Measurements from ENCODE around the gene DNAH17. TPM values are rescaled to one million over a fixed set of nuclear protein-coding genes. Genes with fewer than 3 reads are reported as not detected.

The DNAH17 gene
- polyA plus RNA-seq, 3 donors: 0.01 to 0.51 (median 0.11) TPM

DNA sequence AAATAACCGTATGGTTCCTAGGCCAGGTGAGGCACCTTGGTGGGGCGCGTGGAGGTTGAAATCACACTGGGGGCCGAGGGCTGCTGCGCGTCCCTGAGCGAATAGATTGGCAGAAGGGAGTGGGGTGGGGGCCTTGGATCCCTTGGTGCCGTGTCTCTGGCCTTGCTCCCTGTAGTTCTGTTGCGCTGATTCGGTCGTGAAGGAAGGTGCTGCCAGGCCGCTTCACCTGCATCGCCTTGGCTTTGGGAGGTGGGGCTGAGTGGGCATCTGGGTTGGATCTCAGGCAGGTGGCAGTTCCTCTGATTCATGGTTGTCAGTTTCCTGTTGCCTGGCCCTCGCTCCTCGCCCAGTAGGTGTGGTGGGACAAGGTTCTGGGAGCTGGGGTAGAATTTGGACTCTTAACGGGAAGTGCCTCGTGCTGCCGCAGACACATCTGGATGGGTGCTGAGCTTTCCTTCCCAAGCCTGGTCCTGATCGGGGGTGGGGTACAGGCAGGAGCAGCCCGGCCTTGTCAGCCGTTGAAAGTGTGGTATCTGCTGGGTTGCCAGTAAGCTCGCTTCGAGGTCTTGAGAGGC lies 168.6 kb downstream of the DNAH17 start:
- intact Hi-C loops (cut with micrococcal nuclease): loop anchor here in 1 of 2 donors (5.0 kb wide), 1 partner anchor 46 kb away; the partner anchor contains the start of gene SOCS3
- Histone ChIP-seq H3K79me2 (ENCODE audit: insufficient read depth, low read length) (peaks cover 86% of the 10 kb centered on the region), H2AFZ (ENCODE audit: insufficient read depth, low read depth, low read length, poor library complexity, severe bottlenecking) (no peak overlapping the region), H3K9me3 (replicated peaks in 1 of 2; ENCODE audit: control insufficient read depth in 1 of 2, insufficient read depth in 1 of 2, low read length in 2 of 2) (no peaks in the 10 kb centered on the region), H3K4me1 (ENCODE audit: control insufficient read depth in 1 of 2, insufficient read depth in 2 of 2, low read length in 2 of 2) (peaks cover 22 to 27% of the 10 kb centered on the region in 2 donors), H3K27me3 (ENCODE audit: control insufficient read depth in 2 of 2, insufficient read depth in 2 of 2, low read length in 2 of 2) (no peaks in the 10 kb centered on the region), H3K4me2 (replicated peaks; ENCODE audit: extremely low read depth, low read length, poor library complexity, severe bottlenecking) (no peak overlapping the region), H4K20me1 (ENCODE audit: insufficient read depth, low read length) (peaks cover 46% of the 10 kb centered on the region), H3K36me3 (replicated peaks in 1 of 2; ENCODE audit: control insufficient read depth in 1 of 2, insufficient read depth in 2 of 2, low read length in 2 of 2) (peaks cover 59 to 69% of the 10 kb centered on the region in 2 donors), H3K4me3 (replicated peaks in 1 of 3; ENCODE audit: low read depth in 2 of 3, low read length in 3 of 3) (no peak overlapping the region), H3K27ac (ENCODE audit: low read depth in 1 of 2, low read length in 2 of 2) (peak overlapping the region in 1 of 2 donors; percentile 38), H3K9ac (ENCODE audit: insufficient read depth, low read length, poor library complexity, severe bottlenecking) (no peak overlapping the region)
- H3K4me3 Mint-ChIP-seq: no peak overlapping the region
- TF ChIP-seq, protein P1, sequence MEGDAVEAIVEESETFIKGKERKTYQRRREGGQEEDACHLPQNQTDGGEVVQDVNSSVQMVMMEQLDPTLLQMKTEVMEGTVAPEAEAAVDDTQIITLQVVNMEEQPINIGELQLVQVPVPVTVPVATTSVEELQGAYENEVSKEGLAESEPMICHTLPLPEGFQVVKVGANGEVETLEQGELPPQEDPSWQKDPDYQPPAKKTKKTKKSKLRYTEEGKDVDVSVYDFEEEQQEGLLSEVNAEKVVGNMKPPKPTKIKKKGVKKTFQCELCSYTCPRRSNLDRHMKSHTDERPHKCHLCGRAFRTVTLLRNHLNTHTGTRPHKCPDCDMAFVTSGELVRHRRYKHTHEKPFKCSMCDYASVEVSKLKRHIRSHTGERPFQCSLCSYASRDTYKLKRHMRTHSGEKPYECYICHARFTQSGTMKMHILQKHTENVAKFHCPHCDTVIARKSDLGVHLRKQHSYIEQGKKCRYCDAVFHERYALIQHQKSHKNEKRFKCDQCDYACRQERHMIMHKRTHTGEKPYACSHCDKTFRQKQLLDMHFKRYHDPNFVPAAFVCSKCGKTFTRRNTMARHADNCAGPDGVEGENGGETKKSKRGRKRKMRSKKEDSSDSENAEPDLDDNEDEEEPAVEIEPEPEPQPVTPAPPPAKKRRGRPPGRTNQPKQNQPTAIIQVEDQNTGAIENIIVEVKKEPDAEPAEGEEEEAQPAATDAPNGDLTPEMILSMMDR (IDR thresholded peaks at IDR 0.05): no peak
- H3K27ac Mint-ChIP-seq: peak overlapping the region in 6 of 7 donors; percentile 64 to 90 (median 70)
- 96% methylated on average over 21 of the region's 23 CpGs for WGBS (ENCODE audit: insufficient coverage)
- H3K9me3 Mint-ChIP-seq: peaks cover 0 to 2% (median 0%) of the 10 kb centered on the region in 7 donors
- peaks cover 79 to 95% of the 10 kb centered on the region in 2 donors for H3K36me3 Mint-ChIP-seq
- peaks cover 43% of the 10 kb centered on the region for H3K4me1 Mint-ChIP-seq
- peaks cover 0 to under 1% (median 0%) of the 10 kb centered on the region in 3 donors for H3K27me3 Mint-ChIP-seq (ENCODE audit: low read depth in 3 of 3)
- DNase-seq: no peak

DNA sequence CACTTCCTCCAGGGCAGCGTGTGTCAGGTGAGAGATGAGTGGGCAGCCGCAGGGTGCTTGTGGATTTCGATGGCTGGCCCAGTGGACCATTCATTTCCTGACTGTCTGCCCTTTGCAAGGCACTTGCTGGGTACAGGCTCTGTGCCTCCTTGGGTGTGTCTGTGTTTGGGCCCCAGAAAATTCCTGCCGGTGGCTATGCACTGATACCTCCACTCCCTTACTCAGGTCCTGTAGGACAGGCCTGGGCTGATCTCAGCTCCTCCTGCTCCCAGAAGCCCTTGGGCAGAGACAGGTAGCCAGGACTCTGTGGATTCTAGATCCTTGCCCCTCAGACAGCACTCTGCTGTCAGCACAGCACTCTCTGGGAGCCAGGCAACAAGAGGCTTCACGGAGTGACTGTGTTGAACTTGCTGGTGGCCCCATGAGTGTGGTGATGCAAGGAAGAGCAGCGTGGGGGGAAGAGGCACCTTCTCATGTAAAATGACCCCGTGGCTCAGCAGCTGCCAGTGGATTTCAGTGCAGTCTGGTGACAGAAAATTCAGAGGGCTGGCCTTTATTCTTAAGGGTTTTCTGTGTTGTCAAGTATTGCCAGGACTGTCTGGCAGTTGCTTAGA lies 169.7 kb downstream of the DNAH17 start:
- Histone ChIP-seq H3K9me3 (replicated peaks in 1 of 2; ENCODE audit: control insufficient read depth in 1 of 2, insufficient read depth in 1 of 2, low read length in 2 of 2) (no peaks in the 10 kb centered on the region), H3K4me1 (ENCODE audit: control insufficient read depth in 1 of 2, insufficient read depth in 2 of 2, low read length in 2 of 2) (peaks cover 12 to 16% of the 10 kb centered on the region in 2 donors), H3K27me3 (ENCODE audit: control insufficient read depth in 2 of 2, insufficient read depth in 2 of 2, low read length in 2 of 2) (no peaks in the 10 kb centered on the region), H3K4me2 (replicated peaks; ENCODE audit: extremely low read depth, low read length, poor library complexity, severe bottlenecking) (no peak overlapping the region), H3K4me3 (replicated peaks in 1 of 3; ENCODE audit: low read depth in 2 of 3, low read length in 3 of 3) (no peak overlapping the region), H2AFZ (ENCODE audit: insufficient read depth, low read depth, low read length, poor library complexity, severe bottlenecking) (no peak overlapping the region), H3K36me3 (replicated peaks in 1 of 2; ENCODE audit: control insufficient read depth in 1 of 2, insufficient read depth in 2 of 2, low read length in 2 of 2) (peaks cover 69 to 79% of the 10 kb centered on the region in 2 donors), H3K79me2 (ENCODE audit: insufficient read depth, low read length) (peaks cover 93% of the 10 kb centered on the region), H3K9ac (ENCODE audit: insufficient read depth, low read length, poor library complexity, severe bottlenecking) (no peak overlapping the region), H3K27ac (ENCODE audit: low read depth in 1 of 2, low read length in 2 of 2) (peak overlapping the region in 1 of 2 donors; percentile 58), H4K20me1 (ENCODE audit: insufficient read depth, low read length) (peaks cover 57% of the 10 kb centered on the region)
- DNase-seq: no peak
- Mint-ChIP-seq H3K4me3 (no peak overlapping the region), H3K27me3 (ENCODE audit: low read depth in 3 of 3) (peaks cover 0 to 2% (median 0%) of the 10 kb centered on the region in 3 donors), H3K4me1 (peaks cover 32% of the 10 kb centered on the region), H3K36me3 (peaks cover 81 to 96% of the 10 kb centered on the region in 2 donors), H3K27ac (peak overlapping the region in 3 of 7 donors; percentile 43 to 72 (median 71)), H3K9me3 (peaks cover 0 to 2% (median 0%) of the 10 kb centered on the region in 7 donors)
- TF ChIP-seq, protein P1 (IDR thresholded peaks at IDR 0.05): no peak
- WGBS (ENCODE audit: insufficient coverage): 68% methylated on average over 5 of the region's 7 CpGs
- intact Hi-C loops (cut with micrococcal nuclease): loop anchor here in 1 of 2 donors (5.0 kb wide), 1 partner anchor 45 kb away; the partner anchor contains the start of gene SOCS3

Measured in CD14-positive monocyte (primary cell).